Endothelial cell of umbilical vein (primary cell): ENCODE results near the gene ASB2. TPM values are rescaled to one million over a fixed set of nuclear protein-coding genes. Genes with fewer than 3 reads are reported as not detected.
A peak's percentile ranks its signal among the peaks of the same experiment; 100 is the strongest.

ENCODE experiments used
- BruUV-seq: library from RNA; stranded (reverse); fragments of 400-500 nt; replicated peaks from 2 replicates; lab custom pipeline; 2021; lab: Mats Ljungman, UMichigan
- CTCF ChIA-PET: fragments of 300-600, 350-600 bp; sonication (Branson Sonifier 250); formaldehyde crosslinking; loops from one replicate; lab custom pipeline; 2021; ENCODE audit warnings: antibody characterized with exemption, inconsistent platforms; lab: Charles Lee
- POLR2A ChIA-PET: fragments of 300-600, 350-600 bp; sonication (Branson Sonifier 250); formaldehyde crosslinking; loops from one replicate; lab custom pipeline; 2021; ENCODE audit warnings: antibody characterized with exemption, inconsistent platforms; lab: Charles Lee
- DNase-seq: peaks from one replicate; pipeline ENCODE4 v3.0.0-alpha.2; 2011; ENCODE audit warnings: low read depth, low spot score
- FAIRE-seq: peaks from 2 replicates; lab custom pipeline; 2011; peaks lifted over from hg19 to GRCh38; lab: Jason Lieb, UNC
- H2AFZ ChIP-seq: 2 replicates; pipeline ENCODE4 v1.6.0; 2012; ENCODE audit warnings: low read depth, low read length, control low read depth, inconsistent platforms
- H3K27ac ChIP-seq: 2 replicates; pipeline ENCODE4 v1.5.1; 2011; ENCODE audit warnings: low read depth, mild to moderate bottlenecking, control low read depth, low read length, moderate library complexity; ENCODE audit not compliant: insufficient read depth
- H3K27me3 ChIP-seq, 2 experiments: 2 replicates each; pipeline versions ENCODE4 v1.6.0 to v1.6.1; 2011; ENCODE audit warnings: low read length in 2 of 2, mixed read lengths in 1 of 2; ENCODE audit not compliant: control insufficient read depth in 2 of 2, insufficient read depth in 2 of 2
- H3K36me3 ChIP-seq, 2 experiments: 2 replicates in 1 of 2; 3 replicates in 1 of 2; pipeline ENCODE4 v1.5.1; 2011; ENCODE audit warnings: low read length in 2 of 2, mild to moderate bottlenecking in 1 of 2, moderate library complexity in 1 of 2; ENCODE audit not compliant: control insufficient read depth in 2 of 2, insufficient read depth in 2 of 2; ENCODE audit errors: extremely low read depth in 1 of 2
- H3K4me1 ChIP-seq: 3 replicates; pipeline ENCODE4 v1.5.1; 2011; ENCODE audit warnings: mild to moderate bottlenecking, low read length; ENCODE audit not compliant: control insufficient read depth, insufficient read depth; ENCODE audit errors: extremely low read depth
- H3K4me2 ChIP-seq: 2 replicates; pipeline ENCODE4 v1.6.1; 2011; ENCODE audit warnings: low read length, control low read depth, mixed read lengths; ENCODE audit not compliant: insufficient read depth
- H3K4me3 ChIP-seq, 3 experiments: fragments of 200-600 bp in 1 of 3; sonication (generic), shearing (Covaris generic) in 1 of 3; replicated peaks in 1 of 3; 2 replicates each; pipeline ENCODE4 v1.5.1; 2011 to 2016; ENCODE audit warnings: control low read depth in 3 of 3, low read length in 3 of 3, mild to moderate bottlenecking in 2 of 3, inconsistent platforms in 1 of 3, low read depth in 1 of 3, moderate library complexity in 1 of 3; ENCODE audit not compliant: insufficient read depth in 1 of 3
- H3K79me2 ChIP-seq: 2 replicates; pipeline ENCODE4 v1.6.0; 2012; ENCODE audit warnings: low read length, inconsistent platforms; ENCODE audit not compliant: control insufficient read depth, insufficient read depth
- H3K9ac ChIP-seq: replicated peaks from 2 replicates; pipeline ENCODE3; 2011; ENCODE audit warnings: low read length, control low read depth; ENCODE audit not compliant: insufficient read depth; ENCODE audit errors: extremely low read depth
- H3K9me1 ChIP-seq: replicated peaks from 3 replicates; pipeline ENCODE4 v1.6.0; 2011; ENCODE audit warnings: mild to moderate bottlenecking, low read length; ENCODE audit not compliant: control insufficient read depth, insufficient read depth; ENCODE audit errors: extremely low read depth
- H3K9me3 ChIP-seq: replicated peaks from 2 replicates; pipeline ENCODE4 v1.5.1; 2012; ENCODE audit warnings: low read length, inconsistent platforms; ENCODE audit not compliant: control insufficient read depth, insufficient read depth
- H4K20me1 ChIP-seq: replicated peaks from 2 replicates; pipeline ENCODE3; 2011; ENCODE audit warnings: mild to moderate bottlenecking, low read length; ENCODE audit not compliant: control insufficient read depth, insufficient read depth; ENCODE audit errors: extremely low read depth
- CTCF ChIP-seq, 2 donors: IDR thresholded peaks; 1 replicate in 1 of 2; 2 replicates in 1 of 2; pipeline ENCODE4 v1.5.1; 2011; ENCODE audit warnings: low read length in 2 of 2, mild to moderate bottlenecking in 2 of 2, moderate library complexity in 2 of 2, control low read depth in 1 of 2, inconsistent platforms in 1 of 2, low read depth in 1 of 2; ENCODE audit not compliant: insufficient read depth in 1 of 2; ENCODE audit errors: extremely low read depth in 1 of 2
- EZH2 ChIP-seq: IDR thresholded peaks from 2 replicates; pipeline ENCODE4 v1.6.1; 2012; ENCODE audit warnings: borderline replicate concordance, low read depth, mild to moderate bottlenecking, moderate library complexity, low read length, inconsistent platforms; ENCODE audit not compliant: severe bottlenecking
- FOS ChIP-seq: IDR thresholded peaks from 2 replicates; pipeline ENCODE4 v1.6.1; 2011; ENCODE audit warnings: mild to moderate bottlenecking, low read length, moderate library complexity, borderline replicate concordance; ENCODE audit not compliant: insufficient read depth
- GATA2 ChIP-seq: IDR thresholded peaks from 2 replicates; pipeline ENCODE4 v1.7.0; 2011; ENCODE audit warnings: low read depth, mild to moderate bottlenecking, moderate library complexity, mixed read lengths, low read length; ENCODE audit not compliant: insufficient read length, insufficient read depth
- JUN ChIP-seq: IDR thresholded peaks from 2 replicates; pipeline ENCODE4 v1.6.1; 2011; ENCODE audit warnings: borderline replicate concordance, low read depth; ENCODE audit not compliant: insufficient read length, insufficient read depth
- MAX ChIP-seq: IDR thresholded peaks from 2 replicates; pipeline ENCODE4 v1.6.1; 2011; ENCODE audit not compliant: insufficient read depth, insufficient read length
- MYC ChIP-seq: IDR thresholded peaks from one replicate; pipeline ENCODE4 v1.6.1; 2011; ENCODE audit warnings: mild to moderate bottlenecking, low read depth, low read length
- POLR2A ChIP-seq: IDR thresholded peaks from 2 replicates; pipeline ENCODE4 v1.6.1; 2012; ENCODE audit warnings: low read depth, mild to moderate bottlenecking, control low read depth, low read length
- POLR2AphosphoS5 ChIP-seq: IDR thresholded peaks from 2 replicates; pipeline ENCODE4 v1.6.1; 2012; ENCODE audit warnings: low read depth, mild to moderate bottlenecking, control low read depth, low read length, moderate library complexity; ENCODE audit not compliant: insufficient read depth
- dilution Hi-C: fragments of 300-500 bp; cut with MboI; formaldehyde crosslinking; loops from one replicate; pipeline ENCODE4 v1.15.0; 2019; ENCODE audit warnings: low sequenced_read_pairs; ENCODE audit not compliant: extremely low pct_ligation_motif_present
- intact Hi-C: fragments of 100-400 bp; cut with micrococcal nuclease; formaldehyde crosslinking; loops from one replicate; pipeline ENCODE4 v1.10.0; 2022
- polyA plus RNA-seq, 4 experiments: library from polyadenylated mRNA; depleted of rRNA in 3 of 4; stranded (reverse) in 3 of 4; unstranded in 1 of 4; fragments of >200 nt; gene quantifications; 2 replicates each; pipeline versions ENCODE4 v1.2.1 to v1.2.3, GENCODE V29; 2011 to 2012; ENCODE audit warnings: missing spikeins in 1 of 4
- total RNA-seq: library from RNA; stranded (reverse); gene quantifications from 2 replicates; pipeline ENCODE4 v1.2.3, GENCODE V29; 2021

Gene ASB2
- total and polyA plus RNA-seq, 2 donors (not counting 3 experiments of a cell fraction or from before 2014, with no cell fraction given), result not detected

GRCh38 chr14:93892923-93893558 lies 83.3 kb downstream of the ASB2 start:
- H3K9ac ChIP-seq, result no peak overlapping the region
- no peaks in the 10 kb centered on the region for H3K36me3 ChIP-seq
- intact Hi-C loops, result loop anchor here (1.0 to 5.0 kb wide), 2 partner anchors 238 to 776 kb away; partner anchors contain the start of gene ITPK1
- ChIA-PET POLR2A (no interaction called here), CTCF (interaction anchor here (0.8 to 0.9 kb wide), 3 partner anchors 20 to 780 kb away, joined by 3 read pairs; no protein-coding TSS in a partner anchor)
- no TSS peak for BruUV-seq
- H3K9me3 ChIP-seq, result no peaks in the 10 kb centered on the region
- FAIRE-seq (peak; percentile 54), DNase-seq (peak; percentile 38)
- TF ChIP-seq GATA2 (no peak), CTCF (IDR thresholded peaks at IDR 0.05; ENCODE audit: extremely low read depth in 1 of 2, insufficient read depth in 1 of 2, low read depth in 1 of 2, low read length in 2 of 2) (peak; percentile 89 to 96)
- no peak overlapping the region for H2AFZ ChIP-seq
- no peaks in the 10 kb centered on the region for H4K20me1 ChIP-seq
- dilution Hi-C loops, result no loop called here
- H3K4me2 ChIP-seq, result no peak overlapping the region
- no peaks in the 10 kb centered on the region for H3K9me1 ChIP-seq
- H3K4me1 ChIP-seq, result no peaks in the 10 kb centered on the region
- H3K27ac ChIP-seq, result no peak overlapping the region
- H3K27me3 ChIP-seq, result no peaks in the 10 kb centered on the region
- H3K4me3 ChIP-seq, result no peak overlapping the region
- no peaks in the 10 kb centered on the region for H3K79me2 ChIP-seq

GRCh38 chr14:93892505-93892839 lies 83.9 kb downstream of the ASB2 start:
- no peak overlapping the region for H2AFZ ChIP-seq
- no peak overlapping the region for H3K9ac ChIP-seq
- no peak for FAIRE-seq
- CTCF ChIA-PET, result interaction anchor here (0.7 to 1.0 kb wide), 4 partner anchors 27 to 685 kb away, joined by 3 to 4 read pairs (median 3); no protein-coding TSS in a partner anchor
- H3K36me3 ChIP-seq, result no peaks in the 10 kb centered on the region
- no peaks in the 10 kb centered on the region for H4K20me1 ChIP-seq
- dilution Hi-C loops (no loop called here), intact Hi-C loops (loop anchor here (5.0 kb wide), 1 partner anchor 775 kb away; the partner anchor contains the start of gene ITPK1)
- H3K9me3 ChIP-seq, result no peaks in the 10 kb centered on the region
- H3K9me1 ChIP-seq, result no peaks in the 10 kb centered on the region
- H3K79me2 ChIP-seq, result no peaks in the 10 kb centered on the region
- H3K4me2 ChIP-seq, result no peak overlapping the region
- H3K4me1 ChIP-seq, result no peaks in the 10 kb centered on the region
- BruUV-seq, result no TSS peak
- no peak overlapping the region for H3K27ac ChIP-seq
- no peak for DNase-seq
- no peaks in the 10 kb centered on the region for H3K27me3 ChIP-seq
- TF ChIP-seq JUN (no peak), EZH2 (no peak), MAX (no peak), FOS (no peak), MYC (no peak), GATA2 (no peak), POLR2AphosphoS5 (no peak), POLR2A (no peak), CTCF (IDR thresholded peaks at IDR 0.05; ENCODE audit: extremely low read depth in 1 of 2, insufficient read depth in 1 of 2, low read depth in 1 of 2, low read length in 2 of 2) (no peak)
- no peak overlapping the region for H3K4me3 ChIP-seq
- POLR2A ChIA-PET, result no interaction called here
